Measurements from ENCODE around the gene BARHL1. TPM values are rescaled to one million over a fixed set of nuclear protein-coding genes. Genes with fewer than 3 reads are reported as not detected.

Gene BARHL1
- total and polyA plus RNA-seq, 7 donors: not detected

GRCh38 chr9:132615774-132616173, 33.4 kb downstream of the BARHL1 start:
- DNase-seq: no peak
- WGBS, 2 donors: 92 to 94% methylated on average over 2 of the region's 2 CpGs
- no peak for TF ChIP-seq POLR2A (IDR thresholded peaks at IDR 0.05)
- no peak for TF ChIP-seq CTCF (IDR thresholded peaks at IDR 0.05)
- no peak for TF ChIP-seq POLR2AphosphoS5 (IDR thresholded peaks at IDR 0.05)
- TF ChIP-seq EP300 (IDR thresholded peaks at IDR 0.05): no peak
- Histone ChIP-seq H3K27ac (no peak overlapping the region), H3K36me3 (peaks cover 0 to 85% (median 31%) of the 10 kb centered on the region in 4 donors), H3K4me3 (no peak overlapping the region), H3K27me3 (no peaks in the 10 kb centered on the region), H3K9me3 (no peaks in the 10 kb centered on the region), H3K4me1 (no peaks in the 10 kb centered on the region)
- intact Hi-C loops (cut with DNase I): no loop called here

- WGBS, 2 donors: 95 to 96% methylated on average over 5 of the region's 5 CpGs
- intact Hi-C loops (cut with DNase I): no loop called here
- peaks cover 0 to 75% (median 22%) of the 10 kb centered on the region in 4 donors for H3K36me3 ChIP-seq
- no peaks in the 10 kb centered on the region for H3K9me3 ChIP-seq
- TF ChIP-seq EP300 (IDR thresholded peaks at IDR 0.05): no peak
- no peak for TF ChIP-seq POLR2AphosphoS5 (IDR thresholded peaks at IDR 0.05)
- no peak for TF ChIP-seq CTCF (IDR thresholded peaks at IDR 0.05)
- TF ChIP-seq POLR2A (IDR thresholded peaks at IDR 0.05): no peak
- H3K27ac ChIP-seq: no peak overlapping the region
- no peaks in the 10 kb centered on the region for H3K4me1 ChIP-seq
- DNase-seq: no peak
- H3K4me3 ChIP-seq: no peak overlapping the region
- H3K27me3 ChIP-seq: no peaks in the 10 kb centered on the region
These were observed 34.3 kb downstream of the BARHL1 start for GRCh38 chr9:132616725-132617124.

GRCh38 chr9:132622159-132622558, 39.8 kb downstream of the BARHL1 start:
- TF ChIP-seq CTCF (IDR thresholded peaks at IDR 0.05) (no peak), POLR2AphosphoS5 (IDR thresholded peaks at IDR 0.05) (no peak), POLR2A (IDR thresholded peaks at IDR 0.05) (no peak), EP300 (IDR thresholded peaks at IDR 0.05) (no peak)
- intact Hi-C loops (cut with DNase I): no loop called here
- Histone ChIP-seq H3K27ac (no peak overlapping the region), H3K9me3 (no peaks in the 10 kb centered on the region), H3K36me3 (peaks cover 0 to 47% (median 26%) of the 10 kb centered on the region in 4 donors), H3K4me3 (no peak overlapping the region), H3K4me1 (no peaks in the 10 kb centered on the region), H3K27me3 (no peaks in the 10 kb centered on the region)
- no peak for DNase-seq
- WGBS, 2 donors: 74 to 80% methylated on average over 5 of the region's 5 CpGs

GRCh38 chr9:132626285-132626684, 43.9 kb downstream of the BARHL1 start:
- no peaks in the 10 kb centered on the region for H3K4me1 ChIP-seq
- H3K4me3 ChIP-seq: no peak overlapping the region
- no peak for DNase-seq
- TF ChIP-seq CTCF (IDR thresholded peaks at IDR 0.05) (no peak), POLR2AphosphoS5 (IDR thresholded peaks at IDR 0.05) (no peak), EP300 (IDR thresholded peaks at IDR 0.05) (no peak), POLR2A (IDR thresholded peaks at IDR 0.05) (no peak)
- peaks cover 10 to 61% (median 37%) of the 10 kb centered on the region in 4 donors for H3K36me3 ChIP-seq
- 92 to 93% methylated on average over 5 of the region's 5 CpGs for WGBS, 2 donors
- no peaks in the 10 kb centered on the region for H3K27me3 ChIP-seq
- intact Hi-C loops (cut with DNase I): no loop called here
- no peaks in the 10 kb centered on the region for H3K9me3 ChIP-seq
- H3K27ac ChIP-seq: no peak overlapping the region

- DNase-seq: no peak
- TF ChIP-seq POLR2AphosphoS5 (IDR thresholded peaks at IDR 0.05): no peak
- Histone ChIP-seq H3K27ac (no peak overlapping the region), H3K4me1 (no peaks in the 10 kb centered on the region), H3K27me3 (no peaks in the 10 kb centered on the region), H3K4me3 (no peak overlapping the region), H3K9me3 (no peaks in the 10 kb centered on the region), H3K36me3 (peaks cover 10 to 67% (median 36%) of the 10 kb centered on the region in 4 donors)
- intact Hi-C loops (cut with DNase I): no loop called here
- WGBS, 2 donors: 19 to 70% methylated on average over 7 of the region's 7 CpGs
These were observed 44.7 kb downstream of the BARHL1 start for GRCh38 chr9:132627106-132627505.
